Neural progenitor cell (in vitro differentiated cells): ENCODE results near the gene TMEM33. TPM values are rescaled to one million over a fixed set of nuclear protein-coding genes. Genes with fewer than 3 reads are reported as not detected.
A peak's percentile ranks its signal among the peaks of the same experiment; 100 is the strongest.

ENCODE experiments used
- DNase-seq: peaks from one replicate; pipeline ENCODE4 v3.0.0-alpha.2; 2016; ENCODE audit warnings: low spot score
- H2AFZ ChIP-seq: fragments of 200-600 bp; sonication (generic); replicated peaks from 2 replicates; pipeline ENCODE4 v1.6.1; 2016; ENCODE audit warnings: antibody characterized with exemption
- H3F3A ChIP-seq: fragments of 200-600 bp; sonication (generic); 2 replicates; pipeline ENCODE4 v1.6.1; 2016; ENCODE audit warnings: antibody characterized with exemption, low read depth
- H3K27ac ChIP-seq: fragments of 200-600 bp; sonication (generic); 2 replicates; pipeline ENCODE4 v1.5.1; 2016; ENCODE audit warnings: mild to moderate bottlenecking
- H3K27me3 ChIP-seq: fragments of 200-600 bp; sonication (generic); 2 replicates; pipeline ENCODE4 v1.6.1; 2016; ENCODE audit warnings: mild to moderate bottlenecking, moderate library complexity
- H3K36me3 ChIP-seq: fragments of 200-600 bp; sonication (generic); 2 replicates; pipeline ENCODE4 v1.5.1; 2016
- H3K4me1 ChIP-seq: fragments of 200-600 bp; sonication (generic); 2 replicates; pipeline ENCODE4 v1.6.1; 2016; ENCODE audit warnings: mixed run types
- H3K4me2 ChIP-seq: fragments of 200-600 bp; sonication (generic); 2 replicates; pipeline ENCODE4 v1.6.1; 2016
- H3K4me3 ChIP-seq: fragments of 200-600 bp; sonication (generic); 2 replicates; pipeline ENCODE4 v1.5.1; 2016
- H3K79me2 ChIP-seq: fragments of 200-600 bp; sonication (generic); 2 replicates; pipeline ENCODE4 v1.6.1; 2016; ENCODE audit warnings: low read depth
- H3K9ac ChIP-seq: fragments of 200-600 bp; sonication (generic); 2 replicates; pipeline ENCODE4 v1.6.1; 2016
- H3K9me3 ChIP-seq: fragments of 200-600 bp; sonication (generic); 2 replicates; pipeline ENCODE4 v1.5.1; 2016; ENCODE audit warnings: low read depth
- H4K20me1 ChIP-seq: fragments of 200-600 bp; sonication (generic); 2 replicates; pipeline ENCODE4 v1.6.1; 2016; ENCODE audit warnings: low read depth
- H3K27ac Mint-ChIP-seq: 3 replicates; pipeline ENCODE4 v1.8.0; 2021; ENCODE audit warnings: mixed read lengths
- H3K27me3 Mint-ChIP-seq: 2 replicates; pipeline ENCODE4 v1.8.0; 2022; ENCODE audit warnings: low read depth, mild to moderate bottlenecking, inconsistent platforms, moderate library complexity, mixed read lengths; ENCODE audit not compliant: insufficient read depth
- H3K36me3 Mint-ChIP-seq: 3 replicates; pipeline ENCODE4 v1.8.0; 2021; ENCODE audit warnings: mixed read lengths
- H3K4me1 Mint-ChIP-seq: 3 replicates; pipeline ENCODE4 v1.8.0; 2021; ENCODE audit warnings: mixed read lengths
- H3K4me3 Mint-ChIP-seq: 3 replicates; pipeline ENCODE4 v1.8.0; 2021; ENCODE audit warnings: mild to moderate bottlenecking, moderate library complexity, mixed read lengths
- H3K9me3 Mint-ChIP-seq: 3 replicates; pipeline ENCODE4 v1.8.0; 2020; ENCODE audit warnings: mixed read lengths
- EZH2 ChIP-seq: fragments of 200-600 bp; sonication (generic); IDR thresholded peaks from 2 replicates; pipeline ENCODE4 v1.6.1; 2017; ENCODE audit warnings: antibody characterized with exemption, mild to moderate bottlenecking, moderate library complexity
- EZH2phosphoT487 ChIP-seq: fragments of 200-600 bp; sonication (generic); IDR thresholded peaks from 2 replicates; pipeline ENCODE4 v1.6.1; 2017; ENCODE audit warnings: antibody characterized with exemption
- total RNA-seq: library from RNA; depleted of rRNA; stranded (reverse); fragments of >200 nt; gene quantifications from 2 replicates; pipeline ENCODE4 v1.2.3, GENCODE V29; 2015; ENCODE audit warnings: low replicate concordance
- TF ChIP-seq, protein P1 (sequence below): fragments of 200-600 bp; sonication (generic); IDR thresholded peaks from 2 replicates; pipeline ENCODE4 v1.5.1; 2017; ENCODE audit warnings: antibody characterized with exemption, mild to moderate bottlenecking

TMEM33 gene
- total RNA-seq, 1 donor from 2014 or later = 71.9 TPM

DNA sequence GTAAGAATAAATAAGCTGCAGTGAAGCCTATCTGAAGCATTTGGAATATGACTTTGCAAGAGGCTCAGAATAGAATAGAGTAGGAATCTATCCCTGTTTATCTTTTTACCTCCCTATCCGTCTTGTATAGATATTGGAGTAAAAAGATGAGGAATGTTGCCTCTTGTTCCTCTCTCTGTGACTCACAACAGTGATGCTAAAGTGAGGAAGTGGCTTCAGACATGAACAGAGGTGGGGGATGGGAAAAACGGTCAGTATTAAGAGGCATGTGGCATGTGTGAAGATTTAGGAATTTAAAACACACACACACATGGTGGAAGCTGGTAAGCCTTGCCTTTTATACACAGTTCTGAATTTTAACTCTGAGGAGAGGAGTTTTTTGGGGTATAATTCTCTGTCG is 42.5 kb downstream of the TMEM33 start:
- Histone ChIP-seq H3K9me3 (no peaks in the 10 kb centered on the region), H2AFZ (no peak overlapping the region), H4K20me1 (no peaks in the 10 kb centered on the region), H3K79me2 (no peaks in the 10 kb centered on the region), H3K4me1 (no peaks in the 10 kb centered on the region), H3F3A (no peaks in the 10 kb centered on the region), H3K27ac (no peak overlapping the region), H3K9ac (no peak overlapping the region), H3K36me3 (no peaks in the 10 kb centered on the region), H3K4me2 (no peak overlapping the region), H3K27me3 (no peaks in the 10 kb centered on the region), H3K4me3 (no peak overlapping the region)
- H3K27me3 Mint-ChIP-seq = no peaks in the 10 kb centered on the region
- no peak for TF ChIP-seq EZH2
- TF ChIP-seq EZH2phosphoT487 = no peak
- TF ChIP-seq, protein P1, sequence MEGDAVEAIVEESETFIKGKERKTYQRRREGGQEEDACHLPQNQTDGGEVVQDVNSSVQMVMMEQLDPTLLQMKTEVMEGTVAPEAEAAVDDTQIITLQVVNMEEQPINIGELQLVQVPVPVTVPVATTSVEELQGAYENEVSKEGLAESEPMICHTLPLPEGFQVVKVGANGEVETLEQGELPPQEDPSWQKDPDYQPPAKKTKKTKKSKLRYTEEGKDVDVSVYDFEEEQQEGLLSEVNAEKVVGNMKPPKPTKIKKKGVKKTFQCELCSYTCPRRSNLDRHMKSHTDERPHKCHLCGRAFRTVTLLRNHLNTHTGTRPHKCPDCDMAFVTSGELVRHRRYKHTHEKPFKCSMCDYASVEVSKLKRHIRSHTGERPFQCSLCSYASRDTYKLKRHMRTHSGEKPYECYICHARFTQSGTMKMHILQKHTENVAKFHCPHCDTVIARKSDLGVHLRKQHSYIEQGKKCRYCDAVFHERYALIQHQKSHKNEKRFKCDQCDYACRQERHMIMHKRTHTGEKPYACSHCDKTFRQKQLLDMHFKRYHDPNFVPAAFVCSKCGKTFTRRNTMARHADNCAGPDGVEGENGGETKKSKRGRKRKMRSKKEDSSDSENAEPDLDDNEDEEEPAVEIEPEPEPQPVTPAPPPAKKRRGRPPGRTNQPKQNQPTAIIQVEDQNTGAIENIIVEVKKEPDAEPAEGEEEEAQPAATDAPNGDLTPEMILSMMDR = no peak
- no peaks in the 10 kb centered on the region for H3K36me3 Mint-ChIP-seq
- no peaks in the 10 kb centered on the region for H3K4me1 Mint-ChIP-seq
- no peak overlapping the region for H3K4me3 Mint-ChIP-seq
- H3K9me3 Mint-ChIP-seq = no peaks in the 10 kb centered on the region
- no peak overlapping the region for H3K27ac Mint-ChIP-seq
- no peak for DNase-seq

DNA sequence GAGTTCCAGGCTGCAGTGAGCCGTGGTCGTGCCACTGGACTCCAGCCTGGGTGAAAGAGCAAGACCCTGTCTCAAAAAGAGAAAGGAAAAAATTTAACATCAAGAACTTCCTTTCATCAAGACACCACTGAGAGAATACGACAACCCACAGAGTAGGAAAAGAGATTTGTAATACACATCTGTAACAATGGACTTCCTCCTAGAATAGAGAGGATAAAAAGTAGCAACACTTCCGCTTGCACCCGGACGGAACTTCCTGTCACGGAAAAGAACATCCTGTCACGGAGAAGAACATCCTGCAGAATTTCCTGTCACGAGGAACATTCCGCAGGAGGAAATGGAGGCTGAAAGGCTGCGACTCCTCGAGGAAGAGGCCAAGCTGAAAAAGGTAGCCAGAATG is 46.2 kb downstream of the TMEM33 start, which contains the start of gene DCAF4L1:
DCAF4L1 (plus strand) TSS at position 301 of the 400 bp plus-strand sequence; CDS start at position 338, 37 bp downstream.
- H3K27ac ChIP-seq = no peak within 1 kb of the TSS
- TF ChIP-seq EZH2 (no peak), EZH2phosphoT487 (no peak)
- TF ChIP-seq, protein P1 = no peak
- peak within 1 kb of the TSS; percentile 50 for H3K27ac Mint-ChIP-seq
- no peaks in the 10 kb centered on the region for H3K4me1 Mint-ChIP-seq
- no peaks in the 10 kb centered on the region for H3K36me3 Mint-ChIP-seq
- no peak within 1 kb of the TSS for H3K9ac ChIP-seq
- H3K4me1 ChIP-seq = no peaks in the 10 kb centered on the region
- H3K9me3 Mint-ChIP-seq = no peaks in the 10 kb centered on the region
- no peaks in the 10 kb centered on the region for H3K36me3 ChIP-seq
- DNase-seq = no peak
- no peak within 1 kb of the TSS for H3K4me3 ChIP-seq
- H3K9me3 ChIP-seq = no peaks in the 10 kb centered on the region
- no peak within 1 kb of the TSS for H3K4me2 ChIP-seq
- H3K27me3 ChIP-seq = no peaks in the 10 kb centered on the region
- H4K20me1 ChIP-seq = no peaks in the 10 kb centered on the region
- H3F3A ChIP-seq = no peaks in the 10 kb centered on the region
- H2AFZ ChIP-seq = no peak within 1 kb of the TSS
- H3K79me2 ChIP-seq = no peaks in the 10 kb centered on the region
- H3K27me3 Mint-ChIP-seq = no peaks in the 10 kb centered on the region
- no peak within 1 kb of the TSS for H3K4me3 Mint-ChIP-seq

DNA sequence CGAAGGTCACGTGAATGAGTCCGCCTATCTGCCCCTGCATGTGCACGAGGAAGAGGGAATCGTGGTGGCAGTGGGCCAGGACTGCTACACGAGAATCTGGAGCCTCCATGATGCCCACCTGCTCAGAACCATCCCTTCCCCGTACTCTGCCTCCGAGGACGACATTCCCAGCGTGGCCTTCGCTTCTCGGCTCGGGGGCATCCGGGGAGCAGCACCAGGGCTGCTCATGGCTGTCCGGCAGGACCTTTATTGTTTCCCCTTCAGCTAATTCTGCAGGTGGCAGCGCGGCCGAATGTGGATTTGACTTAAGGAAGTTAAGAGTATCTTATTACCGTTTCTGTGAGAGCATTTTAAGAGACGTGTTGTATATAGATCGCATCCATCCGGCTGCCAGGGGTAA is 47.5 kb downstream of the TMEM33 start:
- Histone ChIP-seq H2AFZ (no peak overlapping the region), H3K36me3 (no peaks in the 10 kb centered on the region), H3K4me2 (no peak overlapping the region), H3F3A (no peaks in the 10 kb centered on the region), H3K4me1 (no peaks in the 10 kb centered on the region), H3K27me3 (no peaks in the 10 kb centered on the region), H3K9ac (no peak overlapping the region), H4K20me1 (no peaks in the 10 kb centered on the region), H3K27ac (no peak overlapping the region), H3K4me3 (no peak overlapping the region), H3K9me3 (no peaks in the 10 kb centered on the region), H3K79me2 (no peaks in the 10 kb centered on the region)
- no peak overlapping the region for H3K4me3 Mint-ChIP-seq
- no peaks in the 10 kb centered on the region for H3K36me3 Mint-ChIP-seq
- no peaks in the 10 kb centered on the region for H3K9me3 Mint-ChIP-seq
- TF ChIP-seq, protein P1 = no peak
- TF ChIP-seq EZH2 = no peak
- no peak for TF ChIP-seq EZH2phosphoT487
- no peaks in the 10 kb centered on the region for H3K4me1 Mint-ChIP-seq
- H3K27ac Mint-ChIP-seq = peak overlapping the region; percentile 50
- no peak for DNase-seq
- H3K27me3 Mint-ChIP-seq = no peaks in the 10 kb centered on the region
